HCT116 (cell line): ENCODE data around the gene PPM1F.

Source experiments
- CTCF ChIP-seq, 3 experiments: fragments of 200-600 bp in 1 of 3; sonication (generic) in 1 of 3; IDR thresholded peaks in 2 of 3; conservative IDR thresholded peaks in 1 of 3; 2 replicates each; pipeline ENCODE4 v1.5.1; 2012 to 2017; ENCODE audit warnings: low read depth in 2 of 3, low read length in 2 of 3, antibody characterized with exemption in 1 of 3, borderline replicate concordance in 1 of 3, control low read depth in 1 of 3, mild to moderate bottlenecking in 1 of 3, mixed read lengths in 1 of 3, mixed run types in 1 of 3, moderate library complexity in 1 of 3; ENCODE audit not compliant: insufficient read depth in 1 of 3
- EGR1 ChIP-seq: IDR thresholded peaks from 2 replicates; pipeline ENCODE4 v1.6.1; 2012; ENCODE audit warnings: low read depth
- ELF1 ChIP-seq: IDR thresholded peaks from 2 replicates; pipeline ENCODE4 v1.6.1; 2012; ENCODE audit warnings: low read depth, borderline replicate concordance
- FOSL1 ChIP-seq: IDR thresholded peaks from 2 replicates; pipeline ENCODE4 v1.6.1; 2012; ENCODE audit warnings: low read depth
- MAX ChIP-seq: IDR thresholded peaks from 2 replicates; pipeline ENCODE4 v1.6.1; 2012
- POLR2A ChIP-seq: IDR thresholded peaks from 2 replicates; pipeline ENCODE4 v1.7.0; 2011; ENCODE audit warnings: borderline replicate concordance; ENCODE audit not compliant: insufficient read depth, insufficient read length; ENCODE audit errors: extremely low read depth
- POLR2AphosphoS5 ChIP-seq: IDR thresholded peaks from 2 replicates; pipeline ENCODE4 v1.6.1; 2011; ENCODE audit warnings: mild to moderate bottlenecking, low read depth, low read length, moderate library complexity
- REST ChIP-seq: IDR thresholded peaks from 2 replicates; pipeline ENCODE4 v1.6.1; 2012; ENCODE audit warnings: low read depth

GRCh38 chr22:21941921-21942320 is 10.7 kb downstream of the PPM1F start:
- TF ChIP-seq CTCF (IDR thresholded peaks at IDR 0.05 in 2 of 3, conservative IDR thresholded peaks at IDR 0.05 in 1 of 3; ENCODE audit: borderline replicate concordance in 1 of 3, insufficient read depth in 1 of 3, low read depth in 2 of 3, low read length in 2 of 3) (no peak), POLR2A (no peak), MAX (no peak), FOSL1 (no peak), POLR2AphosphoS5 (no peak), ELF1 (no peak), REST (no peak), EGR1 (no peak)
